ENCODE results near the gene CEP95.

The CEP95 gene

GRCh38 chr17:64532409-64532808, 25.6 kb downstream of the CEP95 start:
- no peak for DNase-seq (ENCODE audit: insufficient read length, low spot score)
- TF ChIP-seq TAF1 (IDR thresholded peaks at IDR 0.05; ENCODE audit: low read depth, low read length), result no peak
- TF ChIP-seq POU2F2 (IDR thresholded peaks at IDR 0.05; ENCODE audit: low read depth, low read length), result no peak
- no peak for TF ChIP-seq PAX5 (IDR thresholded peaks at IDR 0.05; ENCODE audit: insufficient read depth, low read length, severe bottlenecking)
- no peak for TF ChIP-seq SPI1 (IDR thresholded peaks at IDR 0.05; ENCODE audit: low read depth, low read length)
- no peak for FAIRE-seq

- DNase-seq (ENCODE audit: insufficient read length, low spot score), result no peak
- TF ChIP-seq TAF1 (IDR thresholded peaks at IDR 0.05; ENCODE audit: low read depth, low read length) (no peak), POLR2A (IDR thresholded peaks at IDR 0.05; ENCODE audit: low read depth, low read length) (no peak), POU2F2 (IDR thresholded peaks at IDR 0.05; ENCODE audit: low read depth, low read length) (no peak), SPI1 (IDR thresholded peaks at IDR 0.05; ENCODE audit: low read depth, low read length) (no peak)
- no peak for FAIRE-seq
Measured at GRCh38 chr17:64533784-64534183, 27.0 kb downstream of the CEP95 start.

GRCh38 chr17:64534187-64534586, 27.4 kb downstream of the CEP95 start:
- no peak for TF ChIP-seq POLR2A (IDR thresholded peaks at IDR 0.05; ENCODE audit: low read depth, low read length)
- no peak for TF ChIP-seq SPI1 (IDR thresholded peaks at IDR 0.05; ENCODE audit: low read depth, low read length)
- no peak for TF ChIP-seq TAF1 (IDR thresholded peaks at IDR 0.05; ENCODE audit: low read depth, low read length)
- no peak for TF ChIP-seq POLR2AphosphoS5 (IDR thresholded peaks at IDR 0.05; ENCODE audit: low read depth, low read length)
- no peak for TF ChIP-seq PAX5 (IDR thresholded peaks at IDR 0.05; ENCODE audit: insufficient read depth, low read length, severe bottlenecking)
- no peak for TF ChIP-seq POU2F2 (IDR thresholded peaks at IDR 0.05; ENCODE audit: low read depth, low read length)
- DNase-seq (ENCODE audit: insufficient read length, low spot score) (no peak), FAIRE-seq (no peak)

GRCh38 chr17:64535357-64535756, 28.6 kb downstream of the CEP95 start:
- no peak for TF ChIP-seq POLR2AphosphoS5 (IDR thresholded peaks at IDR 0.05; ENCODE audit: low read depth, low read length)
- no peak for TF ChIP-seq POU2F2 (IDR thresholded peaks at IDR 0.05; ENCODE audit: low read depth, low read length)
- no peak for TF ChIP-seq TAF1 (IDR thresholded peaks at IDR 0.05; ENCODE audit: low read depth, low read length)
- TF ChIP-seq PAX5 (IDR thresholded peaks at IDR 0.05; ENCODE audit: insufficient read depth, low read length, severe bottlenecking), result no peak
- no peak for TF ChIP-seq SPI1 (IDR thresholded peaks at IDR 0.05; ENCODE audit: low read depth, low read length)
- no peak for TF ChIP-seq POLR2A (IDR thresholded peaks at IDR 0.05; ENCODE audit: low read depth, low read length)
- FAIRE-seq, result no peak
- DNase-seq (ENCODE audit: insufficient read length, low spot score), result no peak

DNA sequence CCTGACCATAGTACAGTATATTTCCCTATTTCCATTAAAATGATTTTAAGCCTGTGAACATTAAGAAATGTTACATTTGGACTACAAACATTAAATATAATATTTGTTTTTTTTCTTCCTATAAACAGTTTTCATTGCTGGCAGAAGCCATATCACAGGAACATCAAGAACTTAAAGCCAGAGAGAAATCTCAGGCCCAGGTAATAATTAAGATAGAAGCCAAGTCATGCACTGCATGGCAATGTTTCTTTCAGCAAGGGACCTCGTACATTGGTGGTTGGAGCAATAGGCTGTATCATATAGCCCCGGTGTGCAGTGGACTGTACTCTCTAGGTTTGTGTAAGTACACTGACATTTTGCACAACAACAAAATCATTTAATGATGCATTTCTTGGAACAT, 30.1 kb downstream of the CEP95 start:
- DNase-seq (ENCODE audit: insufficient read length, low spot score), result no peak
- no peak for FAIRE-seq
- TF ChIP-seq POU2F2 (IDR thresholded peaks at IDR 0.05; ENCODE audit: low read depth, low read length), result no peak
- TF ChIP-seq POLR2A (IDR thresholded peaks at IDR 0.05; ENCODE audit: low read depth, low read length), result no peak
- TF ChIP-seq PAX5 (IDR thresholded peaks at IDR 0.05; ENCODE audit: insufficient read depth, low read length, severe bottlenecking), result no peak
- TF ChIP-seq POLR2AphosphoS5 (IDR thresholded peaks at IDR 0.05; ENCODE audit: low read depth, low read length), result no peak
- TF ChIP-seq TAF1 (IDR thresholded peaks at IDR 0.05; ENCODE audit: low read depth, low read length), result no peak
- TF ChIP-seq SPI1 (IDR thresholded peaks at IDR 0.05; ENCODE audit: low read depth, low read length), result no peak

GRCh38 chr17:64537488-64537887, 30.7 kb downstream of the CEP95 start:
- no peak for DNase-seq (ENCODE audit: insufficient read length, low spot score)
- FAIRE-seq, result no peak
- TF ChIP-seq POLR2A (IDR thresholded peaks at IDR 0.05; ENCODE audit: low read depth, low read length), result no peak
- no peak for TF ChIP-seq SPI1 (IDR thresholded peaks at IDR 0.05; ENCODE audit: low read depth, low read length)
- no peak for TF ChIP-seq POLR2AphosphoS5 (IDR thresholded peaks at IDR 0.05; ENCODE audit: low read depth, low read length)
- no peak for TF ChIP-seq TAF1 (IDR thresholded peaks at IDR 0.05; ENCODE audit: low read depth, low read length)
- TF ChIP-seq PAX5 (IDR thresholded peaks at IDR 0.05; ENCODE audit: insufficient read depth, low read length, severe bottlenecking), result no peak
- TF ChIP-seq POU2F2 (IDR thresholded peaks at IDR 0.05; ENCODE audit: low read depth, low read length), result no peak

DNA sequence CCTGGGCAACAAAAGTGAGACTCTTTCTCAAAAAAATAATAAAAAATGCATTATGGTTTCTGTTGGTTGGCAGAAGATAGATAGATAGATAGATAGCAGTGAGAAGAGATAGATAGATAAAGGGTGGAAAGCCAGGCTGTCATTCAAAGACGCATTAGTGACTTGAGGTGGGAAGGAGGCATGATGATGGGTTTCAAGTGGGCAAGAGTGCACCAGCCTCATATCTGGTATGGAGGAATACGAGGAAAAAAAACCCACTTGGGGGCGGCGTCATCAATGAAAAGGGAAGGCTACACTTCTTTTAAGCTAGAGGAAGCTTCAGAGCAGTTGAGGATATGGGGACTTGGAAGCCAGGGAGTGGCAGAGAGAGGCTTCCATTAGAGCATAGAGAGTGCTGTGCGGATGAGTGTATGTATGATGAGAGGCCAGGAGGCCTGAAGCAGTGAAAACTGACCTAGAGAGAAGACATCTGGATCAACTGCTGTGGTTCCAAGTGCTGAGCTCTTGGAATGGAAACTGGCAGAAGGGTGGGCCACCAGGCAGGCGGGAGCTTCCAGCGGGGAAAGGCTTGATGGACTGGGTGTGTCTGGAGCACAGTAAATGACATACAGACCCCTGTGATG, 31.8 kb downstream of the CEP95 start:
- DNase-seq (ENCODE audit: insufficient read length, low spot score), result no peak
- TF ChIP-seq POLR2A (IDR thresholded peaks at IDR 0.05; ENCODE audit: low read depth, low read length), result no peak
- no peak; the same call in 1 of the 2 replicates for TF ChIP-seq POLR2AphosphoS5 (IDR thresholded peaks at IDR 0.05; ENCODE audit: low read depth, low read length)
- TF ChIP-seq SPI1 (IDR thresholded peaks at IDR 0.05; ENCODE audit: low read depth, low read length), result no peak
- no peak for TF ChIP-seq PAX5 (IDR thresholded peaks at IDR 0.05; ENCODE audit: insufficient read depth, low read length, severe bottlenecking)
- no peak for TF ChIP-seq POU2F2 (IDR thresholded peaks at IDR 0.05; ENCODE audit: low read depth, low read length)
- no peak for TF ChIP-seq TAF1 (IDR thresholded peaks at IDR 0.05; ENCODE audit: low read depth, low read length)
- FAIRE-seq, result no peak

DNA sequence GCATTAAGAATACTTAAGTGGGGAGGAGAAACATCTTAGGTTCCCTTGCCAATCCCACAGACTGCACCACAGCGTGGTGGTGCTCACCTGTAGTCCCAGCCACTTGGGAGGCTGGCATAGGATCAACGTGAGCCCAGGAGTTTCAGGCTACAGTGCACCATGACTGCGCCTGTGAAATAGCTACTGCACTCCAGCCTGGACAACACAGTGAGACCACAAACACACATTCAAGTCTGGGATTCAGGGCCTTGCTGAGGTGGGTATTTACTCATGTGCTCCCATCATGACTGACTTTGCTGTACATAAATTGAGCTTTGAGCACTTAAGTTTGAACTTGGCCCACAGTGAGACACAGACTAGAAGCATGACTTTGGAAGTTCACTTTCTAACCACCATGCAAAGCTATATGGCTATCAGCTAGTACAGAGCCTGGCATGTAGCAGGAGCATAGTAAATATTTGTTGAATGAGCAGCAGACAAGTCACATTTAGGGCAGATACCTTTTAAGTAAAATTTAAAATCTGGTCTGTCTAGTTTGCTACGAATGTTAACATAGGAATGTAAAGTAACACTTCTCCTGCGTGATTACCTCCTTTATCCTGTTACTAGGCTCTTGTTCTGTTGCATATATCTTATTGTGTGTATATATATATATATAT, 33.5 kb downstream of the CEP95 start:
- TF ChIP-seq POU2F2 (IDR thresholded peaks at IDR 0.05; ENCODE audit: low read depth, low read length) (no peak), POLR2A (IDR thresholded peaks at IDR 0.05; ENCODE audit: low read depth, low read length) (no peak), TAF1 (IDR thresholded peaks at IDR 0.05; ENCODE audit: low read depth, low read length) (no peak), POLR2AphosphoS5 (IDR thresholded peaks at IDR 0.05; ENCODE audit: low read depth, low read length) (no peak), SPI1 (IDR thresholded peaks at IDR 0.05; ENCODE audit: low read depth, low read length) (no peak), PAX5 (IDR thresholded peaks at IDR 0.05; ENCODE audit: insufficient read depth, low read length, severe bottlenecking) (no peak)
- FAIRE-seq (no peak), DNase-seq (ENCODE audit: insufficient read length, low spot score) (no peak)

DNA sequence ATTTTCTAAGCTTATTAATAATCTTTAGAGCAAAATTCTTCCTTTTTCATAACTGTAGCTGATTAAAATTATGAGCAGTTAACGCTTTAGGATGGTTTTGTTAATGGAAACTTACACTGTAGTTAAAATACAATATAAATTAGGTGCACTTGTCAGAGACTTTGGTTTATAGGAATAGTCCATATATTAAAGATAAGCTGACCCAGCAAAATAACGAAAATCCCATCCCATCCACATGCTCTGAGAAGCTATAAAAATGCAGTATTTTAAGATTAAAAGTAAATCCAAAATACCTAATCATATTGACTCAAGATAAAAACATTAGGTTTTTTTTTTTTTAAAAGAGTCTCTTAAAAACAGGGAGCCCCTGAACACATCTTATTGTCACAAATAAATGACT, 38.0 kb downstream of the CEP95 start:
- no peak for DNase-seq (ENCODE audit: insufficient read length, low spot score)
- TF ChIP-seq POLR2AphosphoS5 (IDR thresholded peaks at IDR 0.05; ENCODE audit: low read depth, low read length), result no peak
- TF ChIP-seq POLR2A (IDR thresholded peaks at IDR 0.05; ENCODE audit: low read depth, low read length), result no peak
- no peak for TF ChIP-seq PAX5 (IDR thresholded peaks at IDR 0.05; ENCODE audit: insufficient read depth, low read length, severe bottlenecking)
- no peak for TF ChIP-seq SPI1 (IDR thresholded peaks at IDR 0.05; ENCODE audit: low read depth, low read length)
- no peak for TF ChIP-seq TAF1 (IDR thresholded peaks at IDR 0.05; ENCODE audit: low read depth, low read length)
- TF ChIP-seq POU2F2 (IDR thresholded peaks at IDR 0.05; ENCODE audit: low read depth, low read length), result no peak
- FAIRE-seq, result no peak
